HG03558 (cell line): Measurements from ENCODE around the gene PARD3B.

Experiments
- ATAC-seq: cut with Tn5 transposase; IDR thresholded peaks from one replicate; pipeline ENCODE4 v1.9.1; 2021; ENCODE audit warnings: moderate number of reproducible peaks; ENCODE audit not compliant: unreplicated experiment; ENCODE audit errors: extremely low read depth

Gene PARD3B

GRCh38 chr2:205585449-205586383 lies 1040.4 kb downstream of the PARD3B start:
- no peak for ATAC-seq

DNA sequence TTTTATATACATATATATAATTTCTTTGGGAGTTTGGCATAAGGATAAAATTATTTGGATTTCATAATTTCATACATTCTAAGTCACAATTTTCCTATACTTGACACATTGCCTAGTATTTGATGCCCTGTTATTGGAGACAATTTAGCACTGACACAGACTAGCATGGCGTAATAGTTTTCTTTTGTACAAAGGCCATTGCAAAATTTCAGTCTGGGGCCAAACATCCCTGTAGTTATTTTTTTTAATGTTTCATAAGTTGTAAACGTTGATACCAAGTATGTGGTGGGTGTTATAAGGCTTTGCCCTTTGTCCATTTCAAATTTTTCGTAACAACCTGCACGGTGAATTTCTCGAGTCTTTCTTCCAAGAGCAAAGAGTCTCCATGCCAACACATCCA lies 1041.4 kb downstream of the PARD3B start:
- ATAC-seq = no peak

DNA sequence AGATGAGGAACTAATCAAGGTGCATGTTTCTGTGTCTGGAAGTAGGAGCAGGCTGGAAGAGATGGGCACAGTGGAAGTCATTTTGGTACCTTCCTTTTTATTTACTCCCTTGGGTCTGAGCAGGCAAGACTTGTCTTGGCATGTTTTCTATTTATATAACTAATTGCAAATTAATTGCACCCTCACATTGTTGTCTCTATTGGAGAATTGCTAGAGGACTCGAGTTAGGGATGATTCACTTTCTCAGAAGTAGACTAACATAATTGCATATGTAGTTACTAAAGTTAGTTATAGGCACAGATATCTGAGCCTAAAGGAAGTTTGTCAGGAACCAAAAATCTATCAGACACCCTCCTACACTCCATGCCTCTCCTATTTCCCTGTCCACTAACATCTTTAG lies 1044.2 kb downstream of the PARD3B start:
- ATAC-seq = no peak

- no peak for ATAC-seq
Measured at GRCh38 chr2:205590759-205591158, 1045.5 kb downstream of the PARD3B start.

DNA sequence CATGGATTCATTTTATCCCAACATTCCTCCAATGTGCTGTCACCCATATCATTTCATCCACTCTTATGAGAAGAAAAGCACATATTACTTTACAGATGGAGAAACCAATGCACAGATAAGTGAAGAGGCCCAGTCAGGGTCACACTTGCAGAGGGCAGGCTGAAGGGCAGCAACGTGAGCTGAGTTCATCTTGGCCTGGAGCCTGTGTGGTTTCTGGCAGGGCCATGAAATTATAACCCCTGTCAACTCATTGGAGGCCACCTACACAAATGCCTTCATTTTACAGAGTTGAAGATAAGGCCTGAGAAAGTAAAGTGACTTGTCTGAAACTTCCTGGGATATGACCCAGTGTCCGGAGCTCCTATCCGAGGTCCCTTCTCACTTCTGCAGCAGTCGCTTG lies 1048.6 kb downstream of the PARD3B start:
- no peak for ATAC-seq

DNA sequence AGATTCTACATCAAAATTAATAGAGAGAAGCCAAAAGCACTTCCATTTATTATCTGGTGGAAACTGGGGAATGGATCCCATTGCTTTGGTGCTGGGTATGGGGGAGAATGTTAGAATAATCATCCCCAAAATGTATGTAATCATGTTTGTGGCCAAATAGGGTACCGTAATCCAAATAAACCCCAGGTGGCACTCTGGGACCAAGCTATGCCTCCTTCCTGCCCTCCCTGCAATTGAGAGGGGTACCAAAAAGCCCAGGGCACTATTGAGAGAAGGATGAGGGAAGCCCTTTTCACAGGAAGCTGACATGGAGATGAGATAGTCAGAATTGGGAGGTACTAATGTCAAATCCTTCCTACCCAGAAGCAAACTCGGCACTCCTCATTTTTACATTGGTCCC lies 1051.3 kb downstream of the PARD3B start:
- no peak for ATAC-seq

DNA sequence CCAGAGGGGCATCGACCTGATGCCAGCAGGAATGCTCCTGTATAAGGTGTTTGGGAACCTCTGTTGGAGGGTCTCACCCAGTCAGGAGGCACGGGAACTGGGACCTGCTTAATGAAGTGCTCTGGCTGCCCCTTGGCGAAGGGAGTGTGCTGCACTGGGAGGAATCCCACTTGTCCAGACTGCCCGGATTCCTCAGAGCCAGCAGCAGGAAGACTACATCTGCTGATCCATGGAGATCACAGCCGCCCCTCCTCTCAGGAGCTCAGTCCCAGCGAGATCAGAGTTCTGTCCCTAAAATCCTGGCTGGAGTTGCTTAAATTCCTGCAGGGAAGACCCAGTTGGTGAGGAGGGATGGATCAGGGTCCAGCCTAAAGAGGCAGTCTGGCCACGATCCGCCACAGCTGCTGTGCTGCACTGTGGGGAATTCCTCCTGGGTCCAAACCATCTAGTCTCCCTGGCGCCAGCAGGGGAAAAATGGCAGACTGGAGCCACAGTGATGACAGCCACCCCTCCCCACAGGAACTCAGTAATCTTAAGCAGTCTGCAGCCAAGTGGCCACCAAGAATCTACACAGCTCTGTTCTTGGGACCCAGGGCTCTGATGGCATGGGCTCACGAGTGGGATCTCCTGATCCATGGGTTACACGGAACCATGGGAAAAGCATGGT lies 1060.5 kb downstream of the PARD3B start:
- ATAC-seq = no peak

GRCh38 chr2:205607146-205607545 lies 1061.9 kb downstream of the PARD3B start:
- ATAC-seq = no peak

- no peak for ATAC-seq
Measured at GRCh38 chr2:205609113-205609512, 1063.8 kb downstream of the PARD3B start.

DNA sequence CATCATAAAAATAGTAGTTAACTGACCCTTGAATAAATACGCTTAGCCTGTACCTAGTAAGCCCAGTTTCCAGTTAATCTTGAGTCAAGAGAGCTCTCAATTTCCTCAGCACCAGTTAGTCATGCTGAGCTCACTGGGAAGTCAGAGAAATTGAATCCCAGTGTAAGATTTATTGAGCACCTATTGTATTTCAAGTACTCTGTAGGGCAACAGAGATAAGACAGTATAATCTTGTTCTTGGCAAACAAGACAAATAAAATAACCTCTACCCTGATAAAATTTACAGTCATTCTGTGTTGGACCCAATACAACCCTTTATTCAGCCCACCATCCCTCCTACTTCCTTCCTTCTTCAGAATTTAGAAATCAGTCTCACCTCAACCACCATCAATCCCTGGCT lies 1065.2 kb downstream of the PARD3B start:
- ATAC-seq = no peak

DNA sequence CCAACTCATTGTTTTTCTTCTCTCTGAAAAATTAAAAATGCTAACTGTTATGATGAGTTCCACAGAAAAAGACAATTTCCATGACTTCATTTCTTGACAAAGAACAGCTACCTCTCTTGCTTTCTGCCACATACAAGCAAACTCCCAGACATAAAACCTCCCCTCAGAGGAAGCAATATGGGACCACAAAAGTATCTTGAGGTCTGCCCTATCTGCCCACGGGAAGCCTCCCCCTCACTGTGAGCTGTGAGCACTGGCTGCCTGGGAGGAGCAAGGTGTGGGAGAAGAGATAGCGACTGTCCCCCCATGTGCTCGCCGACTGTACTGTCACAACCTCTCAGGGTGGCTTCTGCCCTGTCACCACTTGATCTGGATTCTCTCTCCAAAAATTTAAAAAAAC lies 1067.4 kb downstream of the PARD3B start:
- no peak for ATAC-seq

- ATAC-seq = no peak
Measured at GRCh38 chr2:205613970-205614559, 1068.8 kb downstream of the PARD3B start.

GRCh38 chr2:205614965-205615364 lies 1069.7 kb downstream of the PARD3B start:
- ATAC-seq = no peak

GRCh38 chr2:205617905-205618304 lies 1072.6 kb downstream of the PARD3B start:
- ATAC-seq = no peak

DNA sequence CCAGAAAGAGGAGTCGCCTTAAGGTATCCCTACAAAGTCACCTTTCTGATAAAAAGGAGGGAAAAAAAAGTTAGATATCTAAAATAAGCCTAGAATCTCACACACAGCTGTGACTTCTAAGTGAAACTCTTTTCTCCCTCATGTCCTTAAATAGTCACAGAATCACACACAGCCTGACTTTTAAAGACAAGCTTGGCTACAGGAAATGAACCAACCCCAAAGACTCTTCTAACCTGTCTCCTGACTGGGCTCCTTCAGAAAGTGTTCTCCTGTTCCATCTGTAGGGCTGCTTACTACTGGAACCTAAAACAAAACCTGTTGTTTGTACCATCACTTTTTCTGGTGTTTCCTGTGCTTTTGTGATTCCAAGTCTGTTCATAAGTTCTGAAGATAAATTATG lies 1074.3 kb downstream of the PARD3B start:
- ATAC-seq = no peak

DNA sequence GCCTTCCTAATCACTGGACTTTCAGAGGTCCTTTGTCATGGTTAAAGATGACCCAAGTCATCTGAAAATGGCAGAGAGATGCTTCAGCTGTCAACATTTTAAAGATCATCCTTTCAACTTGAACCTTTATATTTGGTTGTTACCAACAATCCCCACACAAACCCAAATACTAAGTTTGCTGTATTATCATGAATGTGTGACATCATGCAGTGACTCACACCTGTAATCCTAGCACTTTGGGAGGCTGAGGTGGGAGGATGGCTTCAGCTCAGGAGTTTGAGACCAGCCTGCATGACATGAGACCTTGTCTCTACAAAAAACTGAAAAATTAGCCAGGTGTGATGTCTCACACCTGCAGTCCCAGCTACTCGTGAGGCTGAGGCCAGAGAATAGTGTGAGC lies 1081.8 kb downstream of the PARD3B start:
- ATAC-seq = no peak

DNA sequence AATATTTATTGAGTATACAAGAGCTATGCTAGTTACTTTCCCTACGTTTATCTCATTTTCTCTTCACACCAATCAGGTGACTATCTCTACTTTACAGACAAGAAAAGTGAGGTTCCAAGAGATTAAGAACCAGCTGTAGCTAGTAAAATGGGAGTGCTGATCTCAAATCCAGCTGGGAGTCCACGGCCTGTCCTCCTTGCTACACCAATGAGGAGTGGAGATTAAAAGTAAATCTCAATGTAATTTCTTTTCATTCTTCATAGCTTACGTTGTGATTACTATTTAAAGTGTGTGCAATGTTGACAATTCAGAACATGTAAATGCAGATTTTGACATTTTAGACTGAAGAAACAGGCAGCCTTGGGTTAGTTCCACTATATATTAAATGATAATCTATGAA lies 1083.1 kb downstream of the PARD3B start:
- ATAC-seq = no peak

DNA sequence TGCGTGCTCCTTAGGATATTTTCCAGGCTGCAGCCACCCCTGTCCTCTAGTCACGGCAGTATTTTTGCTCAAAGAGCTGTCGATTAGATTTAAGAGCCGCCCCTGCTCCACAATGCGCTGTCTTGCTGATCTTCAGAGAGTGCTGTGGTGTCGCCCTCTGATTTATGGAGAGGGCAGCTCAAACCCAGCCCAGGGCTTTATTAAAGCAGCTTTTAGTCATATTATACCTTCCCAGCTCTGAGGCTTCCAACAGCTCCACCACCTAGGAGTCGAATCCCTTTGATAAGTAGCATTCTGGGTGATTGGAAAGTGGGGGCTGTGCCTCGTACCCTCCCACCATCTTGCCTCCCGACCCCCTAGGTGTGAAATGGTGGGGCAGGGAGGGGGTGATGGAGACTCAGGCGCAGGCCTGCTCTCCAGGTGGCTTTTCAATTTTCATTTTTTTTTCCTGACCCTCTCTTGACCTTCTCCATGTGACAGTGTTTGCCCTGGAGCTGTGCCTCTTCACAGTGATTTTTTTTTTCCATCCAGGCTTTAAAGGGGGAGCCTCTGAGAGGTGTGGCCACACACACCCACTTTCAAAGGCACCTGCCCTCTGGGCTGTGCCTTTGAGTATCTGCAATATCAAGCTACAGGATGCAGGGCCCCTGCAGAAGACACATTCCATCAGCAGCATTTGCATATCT lies 1084.0 kb downstream of the PARD3B start:
- ATAC-seq = no peak

- ATAC-seq = no peak
Measured at GRCh38 chr2:205633994-205634393, 1088.7 kb downstream of the PARD3B start.

- ATAC-seq = no peak
Measured at GRCh38 chr2:205636549-205637319, 1091.5 kb downstream of the PARD3B start.
